ENCODE data around the gene CRMP1. TPM values are rescaled to one million over a fixed set of nuclear protein-coding genes. Genes with fewer than 3 reads are reported as not detected.
A peak's percentile ranks its signal among the peaks of the same experiment; 100 is the strongest.

Gene CRMP1
- total RNA-seq, 4 donors from 2014 or later = 2.1 to 5.0 (median 4.7) TPM; not detected in 1

GRCh38 chr4:5916229-5916628, 23.3 kb upstream of the CRMP1 start:
- Histone ChIP-seq H3K4me3 (no peak overlapping the region), H3K4me1 (no peaks in the 10 kb centered on the region), H3K36me3 (no peaks in the 10 kb centered on the region), H3K27ac (no peak overlapping the region), H3K27me3 (peaks cover 0 to 60% (median 0%) of the 10 kb centered on the region in 4 donors), H3K9me3 (no peaks in the 10 kb centered on the region)
- TF ChIP-seq CTCF (IDR thresholded peaks at IDR 0.05) (no peak), POLR2A (IDR thresholded peaks at IDR 0.05) (no peak)
- intact Hi-C loops (cut with DNase I) = no loop called here
- DNase-seq = no peak
- 60% methylated on average over 2 of the region's 3 CpGs; no CpG with 5 or more reads in 1 of the 2 donors for WGBS, 2 donors

- Histone ChIP-seq H3K27ac (no peak overlapping the region), H3K4me3 (no peak overlapping the region), H3K4me1 (no peaks in the 10 kb centered on the region), H3K9me3 (peaks cover 0 to 8% (median 3%) of the 10 kb centered on the region in 3 donors), H3K36me3 (no peaks in the 10 kb centered on the region), H3K27me3 (peaks cover 0 to 38% (median 0%) of the 10 kb centered on the region in 4 donors)
- WGBS, 2 donors = 76 to 77% methylated on average over 7 of the region's 7 CpGs
- DNase-seq = no peak
- intact Hi-C loops (cut with DNase I) = no loop called here
- no peak for TF ChIP-seq POLR2A (IDR thresholded peaks at IDR 0.05)
- TF ChIP-seq CTCF (IDR thresholded peaks at IDR 0.05) = no peak
Observed at GRCh38 chr4:5913454-5913853, 20.6 kb upstream of the CRMP1 start.

GRCh38 chr4:5912614-5913019, 19.7 kb upstream of the CRMP1 start:
- TF ChIP-seq POLR2A (IDR thresholded peaks at IDR 0.05) (no peak), CTCF (IDR thresholded peaks at IDR 0.05) (peak in 2 of 6 experiments; percentile 11 to 31)
- Histone ChIP-seq H3K9me3 (peaks cover 0 to 10% (median 5%) of the 10 kb centered on the region in 3 donors), H3K27ac (no peak overlapping the region), H3K36me3 (no peaks in the 10 kb centered on the region), H3K27me3 (peaks cover 0 to 34% (median 0%) of the 10 kb centered on the region in 4 donors), H3K4me3 (no peak overlapping the region), H3K4me1 (no peaks in the 10 kb centered on the region)
- DNase-seq = no peak
- intact Hi-C loops (cut with DNase I) = no loop called here
- 14 to 38% methylated on average over 1 of the region's 1 CpG for WGBS, 2 donors

- intact Hi-C loops (cut with DNase I) = no loop called here
- TF ChIP-seq CTCF (IDR thresholded peaks at IDR 0.05) (no peak), POLR2A (IDR thresholded peaks at IDR 0.05) (no peak)
- H3K36me3 ChIP-seq = no peaks in the 10 kb centered on the region
- 43 to 54% methylated on average over 3 of the region's 3 CpGs for WGBS, 2 donors
- no peak overlapping the region for H3K27ac ChIP-seq
- no peaks in the 10 kb centered on the region for H3K4me1 ChIP-seq
- no peak overlapping the region for H3K4me3 ChIP-seq
- H3K27me3 ChIP-seq = peaks cover 0 to 44% (median 0%) of the 10 kb centered on the region in 4 donors
- DNase-seq = no peak
- peaks cover 0 to 15% (median 10%) of the 10 kb centered on the region in 3 donors for H3K9me3 ChIP-seq
Observed at GRCh38 chr4:5908876-5909427, 16.1 kb upstream of the CRMP1 start.

DNA sequence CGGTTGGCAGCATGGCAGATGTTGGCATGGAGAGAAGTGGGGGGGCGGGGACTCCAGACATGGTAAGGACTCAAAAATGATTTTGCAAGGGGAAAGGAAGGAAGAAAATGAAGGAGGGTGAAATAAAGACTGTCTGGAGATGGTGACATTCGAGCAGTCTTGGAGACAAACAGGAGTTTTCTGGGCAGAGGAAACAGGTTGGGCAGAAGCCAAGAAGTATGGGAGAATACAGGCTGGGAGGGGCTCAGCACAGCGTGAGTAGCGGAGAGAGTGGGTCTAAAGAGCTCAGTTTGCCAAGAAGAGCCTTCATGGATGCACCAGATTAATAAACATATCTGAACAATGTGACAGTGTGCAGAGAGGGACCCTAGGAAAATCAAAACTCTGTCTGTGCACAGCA, 13.3 kb upstream of the CRMP1 start:
- H3K27me3 ChIP-seq = peaks cover 0 to 71% (median 0%) of the 10 kb centered on the region in 4 donors
- DNase-seq = no peak

More for the DNA sequence above, 13.3 kb upstream of the CRMP1 start:
- Histone ChIP-seq H3K9me3 (peaks cover 0 to 15% (median 10%) of the 10 kb centered on the region in 3 donors), H3K4me3 (no peak overlapping the region), H3K4me1 (no peaks in the 10 kb centered on the region), H3K36me3 (no peaks in the 10 kb centered on the region), H3K27ac (no peak overlapping the region)
- TF ChIP-seq POLR2A (IDR thresholded peaks at IDR 0.05) (no peak), CTCF (IDR thresholded peaks at IDR 0.05) (no peak)
- WGBS, 2 donors = 7 to 16% methylated on average over 5 of the region's 5 CpGs
- intact Hi-C loops (cut with DNase I) = no loop called here
